PFSK-1 (cell line): Measurements from ENCODE around the gene RTN4RL2.

ENCODE experiments used
- FOXP2 ChIP-seq: optimal IDR thresholded peaks from 2 replicates; pipeline ENCODE3; 2011; ENCODE audit warnings: borderline replicate concordance, control low read depth, inconsistent platforms; ENCODE audit not compliant: insufficient read depth; ENCODE audit errors: extremely low read length, extremely low read depth
- POLR2AphosphoS5 ChIP-seq: IDR thresholded peaks from 2 replicates; pipeline ENCODE4 v1.6.1; 2012; ENCODE audit warnings: low read depth, mild to moderate bottlenecking, control low read depth, low read length, moderate library complexity
- REST ChIP-seq, 2 experiments: IDR thresholded peaks; 2 replicates each; pipeline versions ENCODE4 v1.6.1 to v1.8.0; 2011 to 2012; ENCODE audit warnings: low read depth in 2 of 2, low read length in 2 of 2, control low read depth in 1 of 2, inconsistent platforms in 1 of 2, mild to moderate bottlenecking in 1 of 2, moderate library complexity in 1 of 2; ENCODE audit not compliant: insufficient read depth in 1 of 2
- SIN3A ChIP-seq: IDR thresholded peaks from 2 replicates; pipeline ENCODE4 v1.6.1; 2012; ENCODE audit warnings: mild to moderate bottlenecking, low read length, moderate library complexity, borderline replicate concordance; ENCODE audit not compliant: insufficient read depth
- TAF1 ChIP-seq: IDR thresholded peaks from 2 replicates; pipeline ENCODE4 v1.6.1; 2012; ENCODE audit warnings: low read length, control low read depth, borderline replicate concordance; ENCODE audit not compliant: insufficient read depth

RTN4RL2 gene

GRCh38 chr11:57467508-57468157 lies 7.3 kb downstream of the RTN4RL2 start:
- TF ChIP-seq TAF1 (no peak), REST (IDR thresholded peaks at IDR 0.05; ENCODE audit: insufficient read depth in 1 of 2, low read depth in 2 of 2, low read length in 2 of 2) (no peak), POLR2AphosphoS5 (no peak), SIN3A (no peak), FOXP2 (no peak)

GRCh38 chr11:57468276-57468675 lies 7.9 kb downstream of the RTN4RL2 start:
- TF ChIP-seq SIN3A (no peak), FOXP2 (no peak), REST (IDR thresholded peaks at IDR 0.05; ENCODE audit: insufficient read depth in 1 of 2, low read depth in 2 of 2, low read length in 2 of 2) (no peak), POLR2AphosphoS5 (no peak), TAF1 (no peak)

GRCh38 chr11:57469268-57469667 lies 8.9 kb downstream of the RTN4RL2 start:
- no peak for TF ChIP-seq POLR2AphosphoS5
- no peak for TF ChIP-seq FOXP2
- TF ChIP-seq TAF1 = no peak
- TF ChIP-seq REST (IDR thresholded peaks at IDR 0.05; ENCODE audit: insufficient read depth in 1 of 2, low read depth in 2 of 2, low read length in 2 of 2) = no peak
- no peak for TF ChIP-seq SIN3A

- TF ChIP-seq FOXP2 (no peak), POLR2AphosphoS5 (no peak), REST (IDR thresholded peaks at IDR 0.05; ENCODE audit: insufficient read depth in 1 of 2, low read depth in 2 of 2, low read length in 2 of 2) (no peak), SIN3A (no peak), TAF1 (no peak)
Measured at GRCh38 chr11:57471496-57471895, 11.2 kb downstream of the RTN4RL2 start.
